ENCODE results near the gene CDH13.

CDH13 gene

DNA sequence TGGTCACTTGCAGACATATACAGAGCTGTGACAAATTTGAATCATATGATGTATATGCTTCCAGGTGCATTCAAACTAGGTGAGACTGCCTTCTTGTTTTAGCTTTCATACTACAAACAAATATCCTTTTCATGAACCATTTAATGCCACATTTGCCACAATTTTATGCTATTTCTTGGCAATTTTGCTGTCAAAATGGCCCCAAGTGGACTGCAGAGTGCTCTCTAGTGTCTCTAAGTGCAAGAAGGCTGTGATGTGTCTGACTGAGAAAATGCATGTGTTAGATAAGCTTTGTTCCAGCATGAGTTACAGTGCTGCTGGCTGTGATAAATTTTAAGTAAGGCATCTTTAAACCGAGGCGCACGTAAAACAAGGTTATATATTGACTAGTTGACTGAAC is 38.3 kb downstream of the CDH13 start:
- no peak for DNase-seq (ENCODE audit: low read depth)
- TF ChIP-seq, protein P1, sequence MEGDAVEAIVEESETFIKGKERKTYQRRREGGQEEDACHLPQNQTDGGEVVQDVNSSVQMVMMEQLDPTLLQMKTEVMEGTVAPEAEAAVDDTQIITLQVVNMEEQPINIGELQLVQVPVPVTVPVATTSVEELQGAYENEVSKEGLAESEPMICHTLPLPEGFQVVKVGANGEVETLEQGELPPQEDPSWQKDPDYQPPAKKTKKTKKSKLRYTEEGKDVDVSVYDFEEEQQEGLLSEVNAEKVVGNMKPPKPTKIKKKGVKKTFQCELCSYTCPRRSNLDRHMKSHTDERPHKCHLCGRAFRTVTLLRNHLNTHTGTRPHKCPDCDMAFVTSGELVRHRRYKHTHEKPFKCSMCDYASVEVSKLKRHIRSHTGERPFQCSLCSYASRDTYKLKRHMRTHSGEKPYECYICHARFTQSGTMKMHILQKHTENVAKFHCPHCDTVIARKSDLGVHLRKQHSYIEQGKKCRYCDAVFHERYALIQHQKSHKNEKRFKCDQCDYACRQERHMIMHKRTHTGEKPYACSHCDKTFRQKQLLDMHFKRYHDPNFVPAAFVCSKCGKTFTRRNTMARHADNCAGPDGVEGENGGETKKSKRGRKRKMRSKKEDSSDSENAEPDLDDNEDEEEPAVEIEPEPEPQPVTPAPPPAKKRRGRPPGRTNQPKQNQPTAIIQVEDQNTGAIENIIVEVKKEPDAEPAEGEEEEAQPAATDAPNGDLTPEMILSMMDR (conservative IDR thresholded peaks at IDR 0.05; ENCODE audit: low read length) = no peak

DNA sequence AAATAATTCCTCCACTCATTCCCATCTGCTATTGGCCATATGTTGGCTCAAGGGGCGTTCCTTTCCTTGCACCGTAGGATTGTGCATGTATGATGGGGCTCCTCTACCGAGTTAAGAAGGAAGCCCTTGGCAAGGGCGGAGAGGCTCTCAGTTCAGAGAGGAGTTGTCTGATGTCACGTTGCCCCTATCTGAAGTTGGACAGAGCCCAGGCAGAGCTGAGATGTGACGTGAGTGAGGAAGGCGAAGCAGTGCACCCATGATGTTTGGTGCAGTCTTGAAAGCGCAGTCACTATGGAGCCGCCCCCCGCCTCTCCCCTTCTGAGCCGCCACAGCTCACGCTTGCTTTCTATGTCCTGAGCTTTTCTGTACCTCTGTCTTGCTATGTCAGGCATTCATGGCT is 40.7 kb downstream of the CDH13 start:
- H3K4me3 ChIP-seq (ENCODE audit: low read length) = no peak overlapping the region
- no peak for DNase-seq (ENCODE audit: low read depth)
- TF ChIP-seq, protein P1 (conservative IDR thresholded peaks at IDR 0.05; ENCODE audit: low read length) = no peak

More for the DNA sequence above, 38.3 kb downstream of the CDH13 start:
- no peak overlapping the region for H3K4me3 ChIP-seq (ENCODE audit: low read length)

DNA sequence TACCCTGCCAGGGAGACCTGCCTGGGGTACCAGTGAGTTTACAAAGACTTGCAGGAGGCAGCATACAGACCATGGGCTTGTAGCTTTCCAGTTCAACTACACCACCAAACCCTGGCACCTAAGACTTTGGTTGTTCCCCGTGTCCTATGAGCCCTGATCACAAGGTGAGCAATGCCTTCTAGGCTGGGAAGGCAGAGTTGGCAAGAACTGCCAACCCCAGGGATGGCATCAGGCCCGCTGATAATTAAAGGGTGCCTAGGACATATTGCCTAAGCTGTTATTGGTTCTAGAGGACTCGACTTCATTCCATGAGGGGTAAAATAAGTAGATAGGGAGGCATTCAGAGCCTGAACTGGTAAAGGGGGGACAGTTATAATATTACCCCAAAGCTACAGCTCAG is 41.3 kb downstream of the CDH13 start:
- TF ChIP-seq, protein P1 (conservative IDR thresholded peaks at IDR 0.05; ENCODE audit: low read length) = no peak
- H3K4me3 ChIP-seq (ENCODE audit: low read length) = no peak overlapping the region
- DNase-seq (ENCODE audit: low read depth) = no peak

DNA sequence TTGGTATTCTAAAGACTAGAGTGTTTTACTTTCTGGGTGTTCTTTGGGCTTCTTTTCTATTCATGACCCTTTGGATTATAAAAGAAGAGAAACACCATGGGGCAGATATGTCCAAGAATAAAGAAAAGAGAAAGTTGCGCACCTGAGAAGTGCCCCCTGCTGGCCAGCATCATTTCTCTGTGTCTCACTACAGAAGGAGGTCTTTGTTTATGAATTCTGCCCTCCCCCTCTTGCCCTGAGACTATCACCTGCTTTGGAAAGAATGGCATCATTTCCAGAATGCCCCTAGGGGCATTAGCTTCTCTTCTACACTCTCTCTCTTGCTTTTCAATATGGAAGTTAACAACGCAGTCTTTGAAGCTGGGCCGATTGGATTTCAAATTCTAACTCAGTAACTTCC is 45.0 kb downstream of the CDH13 start:
- DNase-seq (ENCODE audit: low read depth) = no peak

DNA sequence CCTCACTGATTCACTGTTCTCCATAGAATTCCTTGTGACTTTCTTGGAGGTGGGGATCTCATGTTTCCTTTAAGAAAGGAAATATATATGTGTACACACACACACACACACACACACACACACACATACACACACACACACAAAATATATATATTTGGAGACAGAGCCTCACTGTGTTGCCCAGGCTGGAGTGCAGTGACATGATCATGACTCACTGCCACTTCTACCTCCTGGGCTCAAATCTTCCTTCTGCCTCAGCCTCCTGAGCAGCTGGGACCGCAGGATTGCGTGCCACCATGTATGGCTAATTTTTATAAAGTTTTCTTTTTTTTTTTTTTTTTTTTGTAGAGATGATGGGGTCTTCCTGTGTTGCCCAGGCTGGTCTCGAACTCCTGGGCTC is 45.9 kb downstream of the CDH13 start:
- no peak overlapping the region for H3K4me3 ChIP-seq (ENCODE audit: low read length)
- TF ChIP-seq, protein P1 (conservative IDR thresholded peaks at IDR 0.05; ENCODE audit: low read length) = no peak
- no peak for DNase-seq (ENCODE audit: low read depth)

More for the DNA sequence above, 45.0 kb downstream of the CDH13 start:
- TF ChIP-seq, protein P1 (conservative IDR thresholded peaks at IDR 0.05; ENCODE audit: low read length) = peak; percentile 34
- H3K4me3 ChIP-seq (ENCODE audit: low read length) = no peak overlapping the region

DNA sequence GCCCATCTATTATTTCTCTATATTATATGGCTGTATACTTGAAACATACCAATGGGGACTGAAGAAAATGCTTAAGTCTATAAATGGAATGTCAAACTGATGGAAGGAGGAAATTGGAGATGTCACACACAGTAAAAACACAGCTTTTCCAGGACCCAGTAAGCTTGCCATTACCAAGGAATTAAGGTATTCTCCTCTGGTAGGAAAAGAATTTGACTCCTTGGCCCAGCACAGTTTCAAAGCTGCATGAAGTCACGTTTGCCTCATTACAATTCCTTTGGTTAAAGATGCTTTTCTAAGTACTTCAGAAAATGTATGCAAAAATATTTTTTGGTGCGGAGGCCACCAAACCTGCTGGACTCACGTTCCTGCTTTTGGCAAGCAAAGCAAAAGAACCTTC is 48.5 kb downstream of the CDH13 start:
- TF ChIP-seq, protein P1 (conservative IDR thresholded peaks at IDR 0.05; ENCODE audit: low read length) = no peak
- DNase-seq (ENCODE audit: low read depth) = peak; percentile 77
- no peak overlapping the region for H3K4me3 ChIP-seq (ENCODE audit: low read length)

DNA sequence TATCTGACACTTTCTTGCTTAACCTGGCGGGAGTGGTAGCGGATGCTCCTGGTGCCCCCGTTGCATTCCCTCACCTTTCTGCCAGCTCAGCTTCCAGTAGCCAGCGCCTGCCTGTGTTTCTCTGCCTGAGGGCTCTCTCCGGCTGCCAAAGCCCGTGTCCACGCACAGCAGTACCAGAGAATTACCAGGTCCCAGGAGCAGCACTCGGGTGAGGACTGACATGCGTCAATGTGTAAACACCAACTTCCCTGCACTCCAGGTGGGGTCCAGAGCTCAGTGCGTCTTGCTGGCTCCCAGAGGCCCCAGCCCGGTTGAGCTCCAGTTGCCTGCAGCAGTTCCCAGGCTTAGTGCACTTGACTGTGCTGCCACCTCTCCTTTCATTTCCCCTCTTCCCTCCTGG is 54.8 kb downstream of the CDH13 start:
- DNase-seq (ENCODE audit: low read depth) = no peak
- TF ChIP-seq, protein P1 (conservative IDR thresholded peaks at IDR 0.05; ENCODE audit: low read length) = no peak
- H3K4me3 ChIP-seq (ENCODE audit: low read length) = no peak overlapping the region
